Measurements from ENCODE around the gene P2RX7.

The P2RX7 gene

GRCh38 chr12:121132601-121133481 is at the start of gene P2RX7:
Gene P2RX7, plus strand, starts transcription at chr12:121132876. Its CDS starts 95 bp downstream, at chr12:121132971.
- no peak within 1 kb of the TSS for H3K4me3 ChIP-seq (ENCODE audit: insufficient read depth, low read length, poor library complexity, severe bottlenecking)
- no peak within 1 kb of the TSS for H3K27ac ChIP-seq (ENCODE audit: low read depth, low read length)
- no peaks in the 10 kb centered on the region for H3K9me3 ChIP-seq (ENCODE audit: insufficient read depth, low read length)
- H3F3A ChIP-seq (ENCODE audit: insufficient read depth), result no peaks in the 10 kb centered on the region
- no peaks in the 10 kb centered on the region for H3K9me2 ChIP-seq (replicated peaks; ENCODE audit: insufficient read depth, low read length)
- H3K79me2 ChIP-seq (ENCODE audit: insufficient read depth, low read length), result no peaks in the 10 kb centered on the region
- TF ChIP-seq CTCF (IDR thresholded peaks at IDR 0.05; ENCODE audit: insufficient read depth, low read length, poor library complexity, severe bottlenecking) (no peak), EZH2phosphoT487 (conservative IDR thresholded peaks at IDR 0.05; ENCODE audit: low read length) (no peak)
- no peak within 1 kb of the TSS for H2AFZ ChIP-seq (ENCODE audit: low read depth, low read length, severe bottlenecking)
- H3K27me3 ChIP-seq (ENCODE audit: low read length), result no peaks in the 10 kb centered on the region
- no peaks in the 10 kb centered on the region for H3K36me3 ChIP-seq (ENCODE audit: low read length)
- H3K9ac ChIP-seq (ENCODE audit: low read length), result no peak within 1 kb of the TSS
- no peaks in the 10 kb centered on the region for H4K20me1 ChIP-seq (ENCODE audit: low read depth, low read length)
- no peak within 1 kb of the TSS for H3K4me2 ChIP-seq (ENCODE audit: low read depth, low read length, poor library complexity, severe bottlenecking)

GRCh38 chr12:121084229-121084628 is 48.4 kb upstream of the P2RX7 start:
- no peaks in the 10 kb centered on the region for H3K79me2 ChIP-seq (ENCODE audit: insufficient read depth, low read length)
- H3K27ac ChIP-seq (ENCODE audit: low read depth, low read length), result no peak overlapping the region
- no peaks in the 10 kb centered on the region for H3K36me3 ChIP-seq (ENCODE audit: low read length)
- H3K9me2 ChIP-seq (replicated peaks; ENCODE audit: insufficient read depth, low read length), result no peaks in the 10 kb centered on the region
- no peak overlapping the region for H2AFZ ChIP-seq (ENCODE audit: low read depth, low read length, severe bottlenecking)
- no peaks in the 10 kb centered on the region for H3K27me3 ChIP-seq (ENCODE audit: low read length)
- H3K9ac ChIP-seq (ENCODE audit: low read length), result no peak overlapping the region
- H3K4me3 ChIP-seq (ENCODE audit: insufficient read depth, low read length, poor library complexity, severe bottlenecking), result no peak overlapping the region
- no peak overlapping the region for H3K4me2 ChIP-seq (ENCODE audit: low read depth, low read length, poor library complexity, severe bottlenecking)
- H3F3A ChIP-seq (ENCODE audit: insufficient read depth), result no peaks in the 10 kb centered on the region
- H3K9me3 ChIP-seq (ENCODE audit: insufficient read depth, low read length), result no peaks in the 10 kb centered on the region
- H4K20me1 ChIP-seq (ENCODE audit: low read depth, low read length), result no peaks in the 10 kb centered on the region
- TF ChIP-seq EZH2phosphoT487 (conservative IDR thresholded peaks at IDR 0.05; ENCODE audit: low read length) (no peak), CTCF (IDR thresholded peaks at IDR 0.05; ENCODE audit: insufficient read depth, low read length, poor library complexity, severe bottlenecking) (no peak)

GRCh38 chr12:121085069-121085468 is 47.6 kb upstream of the P2RX7 start:
- Histone ChIP-seq H3K36me3 (ENCODE audit: low read length) (no peaks in the 10 kb centered on the region), H3K27me3 (ENCODE audit: low read length) (no peaks in the 10 kb centered on the region), H2AFZ (ENCODE audit: low read depth, low read length, severe bottlenecking) (no peak overlapping the region), H3K4me2 (ENCODE audit: low read depth, low read length, poor library complexity, severe bottlenecking) (no peak overlapping the region), H3K4me3 (ENCODE audit: insufficient read depth, low read length, poor library complexity, severe bottlenecking) (no peak overlapping the region), H3K9me3 (ENCODE audit: insufficient read depth, low read length) (no peaks in the 10 kb centered on the region), H3K79me2 (ENCODE audit: insufficient read depth, low read length) (no peaks in the 10 kb centered on the region), H3K27ac (ENCODE audit: low read depth, low read length) (no peak overlapping the region), H3F3A (ENCODE audit: insufficient read depth) (no peaks in the 10 kb centered on the region), H4K20me1 (ENCODE audit: low read depth, low read length) (no peaks in the 10 kb centered on the region), H3K9me2 (replicated peaks; ENCODE audit: insufficient read depth, low read length) (no peaks in the 10 kb centered on the region), H3K9ac (ENCODE audit: low read length) (no peak overlapping the region)
- TF ChIP-seq EZH2phosphoT487 (conservative IDR thresholded peaks at IDR 0.05; ENCODE audit: low read length) (no peak), CTCF (IDR thresholded peaks at IDR 0.05; ENCODE audit: insufficient read depth, low read length, poor library complexity, severe bottlenecking) (no peak)
